GM23338 (cell line): ENCODE results near the gene TNFRSF8.

Experiments used
- CREB1 ChIP-seq: fragments of 250-450 bp; sonication (Bioruptor Pico); IDR thresholded peaks from 2 replicates; pipeline ENCODE4 v1.5.0; 2020; ENCODE audit warnings: low read depth, mild to moderate bottlenecking, moderate library complexity
- CTCF ChIP-seq, 2 experiments: fragments of 200-600 bp in 1 of 2; sonication (generic) in 1 of 2; conservative IDR thresholded peaks; 2 replicates each; pipeline versions ENCODE4 v1.5.1 to v1.6.1; 2016 to 2017; ENCODE audit warnings: antibody characterized with exemption in 2 of 2, low read depth in 2 of 2, mild to moderate bottlenecking in 2 of 2, moderate library complexity in 1 of 2
- ETS1 ChIP-seq: IDR thresholded peaks from 2 replicates; pipeline ENCODE4 v1.6.1; 2016; ENCODE audit warnings: antibody characterized with exemption
- EZH2 ChIP-seq: fragments of 200-600 bp; sonication (generic); IDR thresholded peaks from one replicate; pipeline ENCODE4 v1.8.0; 2017; ENCODE audit warnings: antibody characterized with exemption, mild to moderate bottlenecking, low read depth; ENCODE audit not compliant: unreplicated experiment
- EZH2phosphoT487 ChIP-seq: fragments of 200-600 bp; sonication (generic); IDR thresholded peaks from one replicate; pipeline ENCODE4 v1.8.1; 2018; ENCODE audit warnings: antibody characterized with exemption; ENCODE audit not compliant: unreplicated experiment
- JUNB ChIP-seq: IDR thresholded peaks from one replicate; pipeline ENCODE4 v1.6.1; 2016; ENCODE audit warnings: antibody characterized with exemption; ENCODE audit not compliant: unreplicated experiment
- POLR2AphosphoS5 ChIP-seq: IDR thresholded peaks from 2 replicates; pipeline ENCODE4 v1.6.1; 2016; ENCODE audit warnings: antibody characterized with exemption, low read depth
- REST ChIP-seq: IDR thresholded peaks from one replicate; pipeline ENCODE4 v1.6.1; 2018; ENCODE audit warnings: antibody characterized with exemption; ENCODE audit not compliant: unreplicated experiment
- ZNF331 ChIP-seq: fragments of 250-450 bp; sonication (Bioruptor Pico); IDR thresholded peaks from 2 replicates; pipeline ENCODE4 v1.5.0; 2020; ENCODE audit warnings: low read depth, mild to moderate bottlenecking, moderate library complexity

GRCh38 chr1:12048372-12048771, 14.7 kb upstream of the TNFRSF8 start:
- TF ChIP-seq POLR2AphosphoS5 (no peak), EZH2 (no peak), CTCF (conservative IDR thresholded peaks at IDR 0.05; ENCODE audit: low read depth in 2 of 2) (no peak), JUNB (no peak), EZH2phosphoT487 (no peak), ETS1 (no peak), REST (no peak), ZNF331 (CRISPR knock-in tag) (no peak), CREB1 (CRISPR knock-in tag) (no peak)
